Stimulated activated CD4-positive, alpha-beta T cell treated with anti-CD3 and anti-CD28 coated beads, Interleukin-1b, Interleukin-23, amount 100 ng/mL, for 24 hours (primary cell): ENCODE measurements around the gene MAMDC2.

Experiments used
- DNase-seq, 4 experiments: peaks; one replicate each; pipeline ENCODE4 v3.0.0-alpha.2; 2020; ENCODE audit warnings: low read depth in 4 of 4, low spot score in 1 of 4

Gene MAMDC2

DNA sequence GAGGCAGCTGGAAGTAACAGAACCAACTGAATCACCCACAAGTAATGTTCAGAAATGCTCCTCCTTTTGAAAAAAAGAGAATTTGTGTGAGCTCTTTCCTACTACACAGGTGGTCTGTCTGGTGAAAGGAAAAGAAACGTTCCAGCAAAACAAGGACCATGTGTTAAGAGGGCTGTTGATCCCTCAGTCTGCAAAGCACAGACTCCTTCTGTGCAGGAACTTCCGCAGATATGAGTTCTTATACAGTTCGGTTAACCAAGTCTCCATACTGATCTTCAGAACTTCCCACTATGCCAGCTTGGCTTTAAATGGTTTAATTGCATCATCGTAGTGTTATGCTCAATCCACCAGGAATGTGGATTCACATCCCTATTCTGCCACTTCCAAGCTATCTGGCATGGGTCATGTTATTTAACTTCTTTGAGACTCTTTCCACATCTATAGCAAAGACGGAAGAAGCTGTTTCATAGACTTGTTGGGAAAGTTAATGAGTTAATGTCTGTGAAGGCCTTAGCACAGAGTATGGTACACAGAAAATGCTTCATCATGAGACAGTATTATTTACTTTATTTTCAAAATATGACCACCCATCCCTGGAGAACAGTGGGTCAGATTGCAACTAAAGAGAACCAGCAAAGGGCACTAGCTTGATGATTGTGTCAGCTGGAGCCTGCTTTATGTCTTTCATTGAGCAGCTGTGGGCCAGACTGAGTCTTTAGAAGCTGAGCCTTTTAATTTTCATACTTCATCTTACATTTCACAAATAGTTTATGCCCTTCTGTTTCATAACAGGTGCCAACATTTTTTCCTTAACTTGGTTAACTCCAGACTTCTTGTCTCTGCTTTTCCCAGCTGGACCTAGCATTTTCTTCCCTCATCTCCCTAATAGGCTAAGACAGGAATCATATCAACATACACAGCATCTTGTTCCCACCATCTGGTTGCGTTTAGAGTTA, 89.9 kb downstream of the MAMDC2 start:
- DNase-seq = no peak

DNA sequence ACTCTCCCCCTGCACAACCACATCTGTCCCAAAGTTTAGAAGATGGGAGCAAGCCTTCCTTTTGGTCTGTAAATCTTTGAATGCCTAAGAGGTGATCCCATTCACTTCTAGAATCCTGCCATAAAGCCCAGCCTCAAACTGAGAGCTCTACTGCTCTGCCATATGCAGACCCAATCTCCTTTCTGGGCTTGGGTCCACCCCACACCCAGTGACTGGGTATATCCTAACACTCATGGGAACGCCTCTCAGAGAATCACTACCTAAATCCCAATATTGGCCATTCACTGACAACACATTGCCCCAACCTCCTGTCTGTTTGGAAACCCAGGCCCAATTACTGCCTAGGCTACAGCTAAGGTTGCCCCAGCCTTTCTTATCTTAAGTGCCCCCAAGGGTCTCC, 90.7 kb downstream of the MAMDC2 start:
- DNase-seq = no peak

DNA sequence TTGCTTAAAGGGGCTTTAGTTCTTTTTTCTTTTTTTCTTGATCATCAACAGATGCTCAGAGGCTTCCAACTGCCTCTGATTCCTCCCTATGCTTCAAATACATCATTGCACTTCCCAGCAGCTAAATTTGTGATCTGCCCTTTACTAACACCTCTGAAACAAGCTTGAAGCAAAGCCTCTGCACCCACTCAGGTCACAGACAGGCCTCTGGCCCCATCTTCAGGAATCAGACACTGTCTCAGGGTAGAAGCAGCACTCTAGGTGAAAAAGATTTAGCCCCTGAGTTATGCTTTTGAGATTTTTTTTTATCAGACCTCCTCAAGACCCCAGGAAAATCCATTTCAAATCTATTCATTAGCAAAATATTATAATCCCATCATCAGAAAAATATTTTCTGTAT, 91.5 kb downstream of the MAMDC2 start:
- no peak for DNase-seq

DNA sequence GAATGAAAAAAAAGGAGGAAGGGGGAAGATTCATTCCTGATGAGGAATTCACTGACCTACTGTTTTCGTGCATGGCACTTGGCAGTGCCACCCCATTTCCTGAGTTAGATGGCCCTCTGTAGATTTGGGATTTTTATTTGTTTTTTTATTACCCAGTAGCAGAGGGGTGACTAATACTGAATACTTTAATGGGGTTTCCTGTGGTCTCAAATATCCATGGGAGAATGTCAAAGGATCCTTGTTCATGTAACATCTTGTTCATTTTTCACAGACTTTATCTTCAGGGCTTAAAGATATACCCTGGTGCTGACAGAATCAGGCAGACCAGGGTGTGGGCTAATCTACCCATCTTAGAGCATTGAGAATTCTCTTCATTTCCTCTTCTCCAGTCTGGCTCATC, 93.0 kb downstream of the MAMDC2 start:
- DNase-seq = no peak

DNA sequence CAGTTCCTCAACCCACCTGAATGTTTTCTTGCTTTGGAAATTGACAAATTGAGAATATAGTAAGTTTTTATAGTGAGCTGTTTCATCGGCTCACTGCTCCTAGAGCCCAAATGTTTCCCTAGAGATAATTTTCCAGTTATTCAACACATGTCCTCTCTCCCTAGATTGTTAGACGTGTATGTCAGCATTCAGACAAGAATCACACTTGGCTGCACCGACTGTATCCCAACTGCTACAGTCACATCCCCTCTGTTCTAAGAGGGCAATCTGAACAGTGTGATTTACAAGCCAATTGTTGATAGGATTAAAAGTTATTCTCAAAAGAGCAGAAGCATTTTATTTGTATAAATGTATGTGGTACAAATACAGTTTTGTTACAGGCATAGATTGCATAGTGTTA, 93.9 kb downstream of the MAMDC2 start:
- DNase-seq = no peak

DNA sequence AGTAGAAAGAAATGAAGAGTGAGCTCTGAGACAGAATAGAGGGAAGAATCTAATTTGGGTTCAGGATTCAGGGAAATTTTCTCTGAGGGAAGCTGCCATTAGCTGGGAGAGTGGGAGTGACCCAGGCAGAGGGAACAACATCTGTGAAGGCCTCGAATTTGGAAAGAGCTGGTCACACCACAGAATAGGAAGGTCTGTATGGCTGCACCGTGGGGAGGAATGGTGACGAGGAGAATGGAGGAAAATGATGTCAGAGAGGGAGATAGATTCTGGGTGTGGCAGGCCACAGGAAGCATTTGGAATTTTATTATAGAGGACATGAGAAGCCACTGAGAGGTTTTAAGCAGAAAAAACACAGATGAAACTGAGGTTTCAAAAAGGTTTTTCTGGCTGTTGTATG, 98.5 kb downstream of the MAMDC2 start:
- no peak for DNase-seq

DNA sequence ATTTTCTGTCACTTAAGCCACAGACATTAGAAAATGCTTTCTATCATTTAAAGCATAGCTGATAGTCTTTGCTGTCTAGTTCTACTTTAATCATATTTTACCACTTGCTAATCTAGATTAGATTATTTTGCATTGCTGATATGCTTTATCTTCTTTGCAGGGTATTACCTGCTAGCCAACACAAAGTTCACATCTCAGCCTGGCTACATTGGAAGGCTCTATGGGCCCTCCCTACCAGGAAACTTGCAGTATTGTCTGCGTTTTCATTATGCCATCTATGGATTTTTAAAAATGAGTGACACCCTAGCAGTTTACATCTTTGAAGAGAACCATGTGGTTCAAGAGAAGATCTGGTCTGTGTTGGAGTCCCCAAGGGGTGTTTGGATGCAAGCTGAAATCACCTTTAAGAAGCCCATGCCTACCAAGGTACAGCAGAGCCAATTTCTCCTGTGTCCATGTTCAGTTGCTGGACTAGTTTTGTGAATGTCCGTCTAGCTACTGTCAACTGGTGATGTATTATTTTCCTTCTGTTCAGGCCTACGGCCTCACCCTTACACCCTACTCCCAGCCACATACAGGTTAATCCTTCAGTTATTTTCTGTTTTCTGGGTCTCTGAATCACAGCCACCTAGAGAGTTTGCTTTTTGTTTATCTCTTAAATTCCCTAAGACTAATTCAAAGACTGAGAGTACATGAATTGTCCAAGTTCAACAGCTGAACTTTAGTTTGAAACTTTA, 99.9 kb downstream of the MAMDC2 start:
- no peak for DNase-seq

DNA sequence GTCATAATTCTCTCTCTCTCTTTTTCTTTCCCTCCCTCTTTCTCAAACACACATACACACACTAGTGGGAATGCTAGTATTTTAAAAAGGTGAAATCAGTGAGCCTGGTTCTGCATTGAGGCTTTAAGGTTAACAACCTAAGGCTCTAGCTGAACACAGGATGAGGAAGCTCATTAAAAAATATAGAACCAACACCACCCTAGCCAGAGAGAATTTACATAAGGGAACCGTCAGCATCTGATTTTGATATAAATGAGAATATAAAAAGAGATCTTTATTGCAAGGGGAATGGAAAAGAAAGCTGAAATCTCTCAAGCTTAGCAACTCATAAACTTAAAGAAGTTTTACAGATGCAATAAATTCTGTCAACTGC, 100.5 kb downstream of the MAMDC2 start:
- no peak for DNase-seq

DNA sequence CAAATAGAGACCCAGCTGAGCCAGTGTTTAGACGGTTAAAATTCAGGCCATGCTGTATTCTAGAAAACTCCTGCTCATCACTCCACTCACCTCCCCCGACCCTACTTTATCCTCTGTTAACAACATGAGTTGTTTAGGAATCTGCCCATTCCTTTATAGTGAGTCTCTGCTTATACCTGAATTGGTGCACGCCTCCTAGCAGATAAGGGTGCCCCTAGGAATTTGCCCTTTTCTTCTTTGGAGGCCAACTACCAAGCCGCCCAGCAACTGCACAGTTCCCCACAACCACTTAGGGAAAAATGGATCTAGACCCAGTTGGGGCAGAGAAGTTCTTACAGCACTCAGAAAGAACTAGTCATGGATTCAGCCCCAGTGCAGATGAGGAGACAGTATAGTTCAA, 102.3 kb downstream of the MAMDC2 start:
- DNase-seq = no peak

DNA sequence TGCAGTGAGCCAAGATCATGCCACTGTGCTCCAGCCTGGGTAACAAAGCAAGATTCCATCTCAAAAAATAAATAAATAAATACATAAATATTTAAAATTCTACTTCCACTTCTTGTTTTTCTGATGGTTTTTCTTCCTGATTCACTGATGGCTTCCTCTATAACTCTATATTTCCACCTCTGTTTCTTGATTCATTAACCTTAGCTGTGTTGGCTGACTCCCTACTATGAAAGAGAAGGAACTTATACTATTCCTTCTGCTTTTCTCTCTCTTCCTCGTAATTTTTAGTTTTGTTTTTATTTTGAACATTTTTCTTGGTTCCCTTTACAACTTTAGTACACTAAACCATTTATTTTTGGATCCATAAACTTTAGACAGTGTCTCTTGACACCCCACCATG, 103.5 kb downstream of the MAMDC2 start:
- DNase-seq = no peak

DNA sequence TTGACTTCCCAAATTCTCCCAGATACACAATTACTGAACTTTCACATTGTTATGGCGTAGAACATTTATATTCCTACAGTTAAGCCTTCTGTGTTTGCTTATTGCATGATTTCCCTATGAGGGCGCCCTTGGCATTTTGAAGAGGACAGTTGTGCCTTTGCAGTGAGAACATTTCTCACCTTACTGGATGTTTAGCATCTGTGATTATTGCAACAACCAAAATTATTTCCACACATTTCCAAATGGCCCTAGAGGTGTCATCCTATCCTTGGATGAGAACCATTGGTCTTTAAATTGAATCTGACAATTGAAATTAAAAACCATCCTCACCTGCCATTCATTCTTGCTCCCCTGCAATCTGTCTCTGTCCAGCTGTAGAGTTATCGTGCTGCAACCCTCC, 104.0 kb downstream of the MAMDC2 start:
- no peak for DNase-seq

DNA sequence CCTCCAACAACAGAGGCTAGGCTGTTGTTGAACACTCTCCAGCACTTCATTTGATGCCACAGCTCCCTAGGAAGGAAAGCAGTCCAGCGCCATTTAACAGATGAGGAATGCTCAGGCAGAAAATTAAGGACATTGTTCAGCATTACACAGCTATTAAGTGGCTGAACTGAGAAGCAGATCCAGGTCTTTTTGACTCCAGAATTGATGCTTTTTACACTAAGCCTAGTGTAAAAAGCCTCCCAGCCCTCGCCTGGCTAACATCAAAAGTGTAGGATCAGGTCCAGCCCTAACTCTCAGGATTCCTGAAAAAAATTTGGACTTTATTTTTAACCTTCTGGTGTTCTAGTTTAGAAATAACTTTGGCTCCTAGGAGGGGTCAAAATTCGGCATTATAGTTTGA, 108.7 kb downstream of the MAMDC2 start:
- DNase-seq = no peak

DNA sequence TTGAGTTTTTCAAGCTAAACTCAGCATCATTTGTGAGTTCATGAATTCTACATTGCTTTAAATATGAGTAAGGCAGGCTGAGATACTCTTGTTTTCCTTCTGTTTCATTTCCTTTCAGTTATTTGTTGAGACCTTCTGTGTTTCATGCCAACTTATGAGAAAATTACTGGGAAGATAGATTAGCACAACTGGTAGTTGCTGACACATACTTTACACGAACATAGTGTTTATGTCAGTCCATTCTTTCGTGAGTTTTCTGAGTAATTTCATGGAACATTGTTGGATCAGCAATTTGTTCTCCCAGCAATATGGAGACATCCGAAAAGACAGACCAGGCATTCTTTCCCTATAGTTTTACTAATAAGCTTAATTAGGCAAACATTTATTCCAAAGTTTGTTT, 113.1 kb downstream of the MAMDC2 start:
- DNase-seq = no peak

DNA sequence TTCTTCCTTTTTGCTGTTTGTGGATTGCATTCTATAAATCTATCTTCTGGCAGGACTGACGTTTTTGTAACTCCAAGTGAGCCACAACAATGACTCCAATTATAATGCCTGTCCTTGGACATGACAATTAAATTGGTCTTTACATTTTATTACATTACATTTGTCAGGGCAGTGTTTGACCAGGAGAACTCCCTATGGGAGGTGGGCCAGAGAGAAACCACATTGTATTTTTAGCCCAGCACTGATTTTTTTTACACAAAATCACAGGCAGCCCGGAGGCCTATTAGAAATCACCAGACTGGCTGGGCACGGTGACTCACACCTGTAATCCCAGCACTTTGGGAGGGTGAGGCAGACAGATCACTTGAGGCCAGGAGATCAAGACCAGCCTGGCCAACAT, 116.0 kb downstream of the MAMDC2 start:
- no peak for DNase-seq

DNA sequence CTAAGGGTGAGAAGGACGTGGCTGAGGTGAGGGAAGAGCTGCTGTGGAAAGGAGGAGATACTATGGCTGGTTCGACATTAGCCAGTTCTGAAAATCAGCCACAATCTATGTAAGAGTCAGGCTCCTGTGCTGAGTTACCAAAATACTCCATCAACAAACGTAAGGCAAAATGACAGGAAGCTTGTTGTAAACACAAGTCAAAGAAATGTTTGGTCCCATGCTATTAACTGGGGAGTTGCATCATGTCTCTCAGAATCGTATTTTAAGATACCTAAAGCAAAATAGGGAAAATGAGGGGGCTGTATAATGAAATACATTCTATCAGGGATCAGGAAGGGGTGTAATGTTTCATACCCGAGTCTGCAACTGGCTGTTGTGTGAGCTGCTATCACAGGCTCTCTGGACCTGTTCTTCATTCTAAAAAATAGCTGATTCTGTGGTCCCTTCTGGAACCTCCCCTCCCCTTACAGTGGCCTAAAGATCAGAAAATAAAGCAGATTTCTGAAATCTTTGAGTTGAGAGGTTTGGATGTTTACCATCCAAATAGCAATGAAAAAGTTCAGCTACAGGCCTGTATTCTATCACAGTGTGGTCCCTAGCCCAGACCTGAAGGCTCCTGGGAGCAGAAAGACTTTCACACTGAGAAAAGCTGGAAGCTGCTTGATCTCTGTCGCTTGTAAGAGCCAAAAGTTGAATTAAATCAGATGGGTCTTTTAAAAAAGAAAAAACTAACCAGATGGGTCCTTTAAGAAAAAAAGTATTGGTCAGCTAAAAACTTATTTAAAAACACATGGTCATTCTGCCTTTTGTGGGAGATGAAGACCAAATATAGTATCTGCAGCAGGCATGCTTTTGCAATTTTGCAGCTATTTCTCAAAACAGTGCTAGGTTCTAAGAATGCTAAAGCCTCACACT, 117.3 kb downstream of the MAMDC2 start:
- DNase-seq = no peak

DNA sequence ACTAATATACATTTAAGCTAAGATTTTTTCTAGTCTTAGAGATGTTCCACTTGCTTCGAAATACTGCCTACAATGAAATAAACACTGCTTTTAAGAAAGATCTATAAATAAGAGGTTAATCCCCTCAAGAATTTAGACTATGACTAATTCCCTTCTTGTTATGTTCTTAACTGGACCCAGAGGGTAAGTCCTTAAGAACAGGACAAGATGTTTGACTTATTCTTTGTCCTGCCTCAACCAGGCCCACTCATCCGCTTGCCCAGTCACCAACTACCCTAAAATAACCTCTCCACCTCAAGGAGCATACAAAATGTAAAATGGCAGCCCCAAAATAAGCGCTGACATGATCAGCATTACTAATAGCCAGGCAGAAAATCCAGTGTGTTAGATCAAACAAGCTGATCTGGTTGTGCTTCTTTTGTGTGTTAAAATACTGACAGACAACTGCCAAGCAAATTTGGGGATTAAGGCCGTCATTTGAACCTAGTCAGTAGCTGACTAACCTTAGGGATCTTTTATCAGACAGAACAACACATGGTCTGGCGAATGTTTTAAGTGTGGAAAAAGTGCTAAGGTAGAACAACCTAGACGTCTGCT, 121.5 kb downstream of the MAMDC2 start:
- DNase-seq = no peak

DNA sequence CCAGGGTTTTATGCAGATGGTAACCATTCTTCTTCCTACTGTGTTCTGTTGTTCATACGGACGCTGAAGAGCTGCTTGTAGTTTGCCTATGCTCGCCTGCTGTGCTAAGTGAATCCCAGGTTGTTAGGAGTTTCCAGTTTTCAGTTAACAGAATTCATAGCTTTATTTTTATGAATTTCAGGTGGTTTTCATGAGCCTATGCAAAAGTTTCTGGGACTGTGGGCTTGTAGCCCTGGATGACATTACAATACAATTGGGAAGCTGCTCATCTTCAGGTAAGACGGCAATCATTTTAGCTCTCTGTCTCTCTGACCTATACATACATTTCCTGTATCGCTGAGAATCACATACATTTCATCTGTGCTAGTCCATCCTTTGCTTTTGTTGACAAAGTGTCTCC, 124.9 kb downstream of the MAMDC2 start:
- DNase-seq = no peak

DNA sequence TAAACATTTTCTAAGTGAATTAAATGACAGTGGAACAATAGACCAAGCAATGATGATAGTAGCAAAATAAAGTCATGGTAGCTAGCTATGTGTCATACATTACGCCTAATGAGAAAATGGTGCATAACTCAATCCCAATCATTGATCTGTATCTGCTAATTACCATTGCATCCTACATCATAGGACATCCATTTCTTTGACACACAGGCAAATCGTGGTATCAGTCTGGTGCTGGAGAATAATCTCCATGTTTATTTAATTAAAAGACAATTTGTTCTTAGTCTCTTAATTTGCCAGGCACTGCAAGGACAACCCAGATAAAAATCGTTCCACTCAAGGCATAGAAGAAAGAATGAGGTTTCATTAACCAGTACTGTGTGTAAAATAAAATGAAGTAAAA, 125.6 kb downstream of the MAMDC2 start:
- no peak for DNase-seq

DNA sequence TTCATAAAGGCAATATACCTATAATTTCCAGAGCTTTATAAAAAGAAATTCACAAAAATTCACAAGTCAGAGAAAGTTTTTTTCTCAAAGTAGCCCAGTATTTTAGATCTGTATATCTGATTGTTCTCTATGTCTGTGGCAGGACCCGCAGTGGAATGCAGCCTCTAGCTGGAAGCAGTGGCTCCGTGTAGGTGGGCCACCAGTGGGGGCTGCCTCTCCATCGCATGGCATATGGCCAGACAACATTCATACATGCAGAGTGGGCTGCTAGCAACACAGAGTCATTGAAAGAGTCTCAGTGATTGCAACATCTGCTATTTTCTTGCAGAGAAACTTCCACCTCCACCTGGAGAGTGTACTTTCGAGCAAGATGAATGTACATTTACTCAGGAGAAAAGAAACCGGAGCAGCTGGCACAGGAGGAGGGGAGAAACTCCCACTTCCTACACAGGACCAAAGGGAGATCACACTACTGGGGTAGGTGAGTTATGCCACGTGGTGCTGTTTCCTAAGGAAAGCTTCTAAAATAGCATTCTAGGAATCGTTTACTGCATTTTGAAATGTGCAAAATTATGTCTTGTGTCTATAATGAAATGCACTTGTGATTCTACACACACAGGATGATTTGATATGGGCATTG, 126.6 kb downstream of the MAMDC2 start:
- DNase-seq = no peak

DNA sequence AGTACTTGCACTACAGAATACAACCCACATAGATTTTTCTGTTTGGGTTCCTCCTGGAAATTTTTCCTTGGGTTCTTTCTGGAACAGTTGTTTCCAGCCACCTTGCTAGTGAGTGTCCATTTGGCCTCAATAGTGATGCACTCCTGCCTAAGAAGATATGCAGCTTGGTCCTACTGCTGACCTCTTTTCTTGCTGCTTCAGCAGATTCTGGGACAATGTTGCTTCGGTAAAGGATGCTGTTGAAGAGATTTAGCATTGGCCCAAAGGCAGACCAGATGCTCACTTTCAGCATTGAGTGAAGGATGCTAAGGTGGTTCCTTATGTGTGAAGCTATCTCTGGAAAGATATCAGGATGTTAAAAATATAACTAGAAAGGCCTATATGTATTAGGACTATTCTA, 128.9 kb downstream of the MAMDC2 start:
- no peak for DNase-seq

DNA sequence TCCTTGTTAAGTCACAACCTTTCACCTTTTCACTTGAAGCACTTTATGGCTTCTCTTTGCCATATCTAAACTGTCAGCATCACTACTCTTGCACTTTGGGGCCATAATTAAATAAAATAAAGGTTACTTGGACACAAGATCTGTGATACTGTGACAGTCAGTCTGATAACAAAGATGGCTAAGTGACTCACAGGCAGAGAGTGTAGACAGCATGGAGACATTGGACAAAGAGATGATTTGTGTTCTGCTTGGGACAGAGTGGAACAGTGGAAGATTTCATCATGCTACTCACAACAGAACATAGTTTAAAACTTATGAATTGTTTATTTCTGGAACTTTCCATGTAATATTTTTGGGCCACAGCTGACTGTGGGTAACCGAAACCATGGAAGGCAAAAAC, 133.5 kb downstream of the MAMDC2 start:
- DNase-seq = no peak
